Esophagus muscularis mucosa (tissue), 4 donors: Measurements from ENCODE around the gene MEGF6. TPM values are rescaled to one million over a fixed set of nuclear protein-coding genes. Genes with fewer than 3 reads are reported as not detected.

Experiments
- DNase-seq: peaks from one replicate; pipeline ENCODE4 v3.0.0-alpha.2; 2017; ENCODE audit errors: extremely low spot score
- H3K27ac ChIP-seq, 4 donors: fragments of 200-600 bp; sonication (generic); replicated peaks in 1 of 4; 1 replicate in 3 of 4; 2 replicates in 1 of 4; pipeline ENCODE4 v1.5.1; 2016 to 2019; ENCODE audit warnings: mild to moderate bottlenecking in 1 of 4
- H3K27me3 ChIP-seq, 4 donors: fragments of 200-600 bp; sonication (generic); one replicate each; pipeline versions ENCODE4 v1.5.1 to v1.6.0; 2016 to 2019
- H3K36me3 ChIP-seq, 4 donors: fragments of 200-600 bp; sonication (generic); one replicate each; pipeline ENCODE4 v1.5.1; 2016 to 2019
- H3K4me1 ChIP-seq, 4 donors: fragments of 200-600 bp; sonication (generic); one replicate each; pipeline ENCODE4 v1.5.1; 2016 to 2019
- H3K4me3 ChIP-seq, 4 donors: fragments of 200-600 bp; sonication (generic); 1 replicate in 2 of 4; 2 replicates in 2 of 4; pipeline ENCODE4 v1.5.1; 2016 to 2019; ENCODE audit warnings: mild to moderate bottlenecking in 4 of 4, moderate library complexity in 1 of 4
- H3K9me3 ChIP-seq, 4 donors: fragments of 200-600 bp; sonication (generic); 1 replicate in 3 of 4; 2 replicates in 1 of 4; pipeline ENCODE4 v1.5.1; 2016 to 2019
- CTCF ChIP-seq, 3 experiments: fragments of 200-600 bp in 2 of 3; fragments of 450-650 bp in 1 of 3; sonication (generic) in 2 of 3; IDR thresholded peaks; one replicate each; pipeline ENCODE4 v1.5.1; 2017 to 2019; ENCODE audit warnings: antibody characterized with exemption in 3 of 3, mild to moderate bottlenecking in 2 of 3, moderate library complexity in 1 of 3
- EP300 ChIP-seq: sonication (generic); formaldehyde crosslinking; IDR thresholded peaks from one replicate; pipeline ENCODE4 v1.6.1; 2017; ENCODE audit warnings: antibody characterized with exemption
- POLR2A ChIP-seq: fragments of 450-650 bp; IDR thresholded peaks from one replicate; pipeline ENCODE4 v1.6.1; 2017; ENCODE audit warnings: antibody characterized with exemption, moderate library complexity, mild to moderate bottlenecking, low read depth
- POLR2AphosphoS5 ChIP-seq, 2 donors: sonication (generic); formaldehyde crosslinking; IDR thresholded peaks; one replicate each; pipeline ENCODE4 v1.6.1; 2017; ENCODE audit warnings: antibody characterized with exemption in 2 of 2
- WGBS: methylation state at CpG from one replicate; pipeline ENCODE4 v1.1.5; 2018; 5-methylcytosine and 5-hydroxymethylcytosine counted together
- intact Hi-C: fragments of 100-400 bp; cut with DNase I; formaldehyde crosslinking; loops from one replicate; pipeline ENCODE4 v1.15.1; 2023
- total RNA-seq, 4 donors: library from RNA; depleted of rRNA; stranded (reverse); fragments of >200 nt; gene quantifications; one replicate each; pipeline versions ENCODE4 v1.1.0 to v1.2.1, GENCODE V29; 2016

MEGF6 gene
- total RNA-seq, 4 donors from 2014 or later: 9.3 to 18.1 (median 12.7) TPM

GRCh38 chr1:3547055-3548005 is 64.0 kb downstream of the MEGF6 start:
- no peak for DNase-seq
- H3K27ac ChIP-seq: no peak overlapping the region
- no peaks in the 10 kb centered on the region for H3K36me3 ChIP-seq
- peaks cover 0 to 51% (median 0%) of the 10 kb centered on the region in 4 donors for H3K27me3 ChIP-seq
- H3K4me1 ChIP-seq: peaks cover 8 to 43% (median 40%) of the 10 kb centered on the region in 4 donors
- no peak overlapping the region for H3K4me3 ChIP-seq
- H3K9me3 ChIP-seq: no peaks in the 10 kb centered on the region
- no peak for TF ChIP-seq POLR2A
- WGBS: 59% methylated on average over 17 of the region's 38 CpGs
- intact Hi-C loops: no loop called here

GRCh38 chr1:3546048-3546384 is 65.3 kb downstream of the MEGF6 start:
- Histone ChIP-seq H3K27ac (no peak overlapping the region), H3K27me3 (peaks cover 0 to 51% (median 0%) of the 10 kb centered on the region in 4 donors), H3K36me3 (no peaks in the 10 kb centered on the region), H3K9me3 (no peaks in the 10 kb centered on the region), H3K4me1 (peaks cover 8 to 56% (median 51%) of the 10 kb centered on the region in 4 donors), H3K4me3 (no peak overlapping the region)
- intact Hi-C loops: no loop called here
- 85% methylated on average over 4 of the region's 4 CpGs for WGBS
- no peak for DNase-seq
- TF ChIP-seq EP300 (no peak), POLR2A (no peak), CTCF (IDR thresholded peaks at IDR 0.05) (no peak), POLR2AphosphoS5 (IDR thresholded peaks at IDR 0.05) (no peak)

- Histone ChIP-seq H3K4me1 (peaks cover 8 to 61% (median 52%) of the 10 kb centered on the region in 4 donors), H3K27ac (no peak overlapping the region), H3K9me3 (no peaks in the 10 kb centered on the region), H3K4me3 (no peak overlapping the region), H3K36me3 (no peaks in the 10 kb centered on the region), H3K27me3 (peaks cover 0 to 47% (median 0%) of the 10 kb centered on the region in 4 donors)
- DNase-seq: no peak
- no peak for TF ChIP-seq POLR2A
- TF ChIP-seq EP300: no peak
- TF ChIP-seq POLR2AphosphoS5 (IDR thresholded peaks at IDR 0.05): no peak
- 54% methylated on average over 5 of the region's 21 CpGs for WGBS
- intact Hi-C loops: no loop called here
Measured at GRCh38 chr1:3545363-3546047, 65.8 kb downstream of the MEGF6 start.

GRCh38 chr1:3544040-3544977 is 67.0 kb downstream of the MEGF6 start:
- no peaks in the 10 kb centered on the region for H3K36me3 ChIP-seq
- TF ChIP-seq CTCF (IDR thresholded peaks at IDR 0.05) (no peak), POLR2AphosphoS5 (IDR thresholded peaks at IDR 0.05) (no peak), EP300 (no peak), POLR2A (no peak)
- WGBS: 96% methylated on average over 11 of the region's 33 CpGs
- H3K4me1 ChIP-seq: peaks cover 14 to 73% (median 63%) of the 10 kb centered on the region in 4 donors
- intact Hi-C loops: no loop called here
- no peaks in the 10 kb centered on the region for H3K9me3 ChIP-seq
- no peak overlapping the region for H3K4me3 ChIP-seq
- no peak for DNase-seq
- H3K27me3 ChIP-seq: peaks cover 0 to 45% (median 0%) of the 10 kb centered on the region in 4 donors
- peak overlapping the region in 1 of 4 donors; percentile 60 for H3K27ac ChIP-seq
